HG03025 (cell line): ENCODE measurements around the gene BATF.

ENCODE experiments used
- ATAC-seq: cut with Tn5 transposase; IDR thresholded peaks from one replicate; pipeline ENCODE4 v1.9.1; 2021; ENCODE audit warnings: mild to moderate bottlenecking, moderate library complexity; ENCODE audit not compliant: unreplicated experiment, low FRiP score

Gene BATF

GRCh38 chr14:75531660-75532317, 9.5 kb downstream of the BATF start:
- no peak for ATAC-seq

- no peak for ATAC-seq
These were observed 11.7 kb downstream of the BATF start for GRCh38 chr14:75533791-75534555.

GRCh38 chr14:75535164-75535898, 13.1 kb downstream of the BATF start:
- no peak for ATAC-seq

GRCh38 chr14:75537071-75537470, 14.8 kb downstream of the BATF start:
- no peak for ATAC-seq

- no peak for ATAC-seq
These were observed 16.9 kb downstream of the BATF start for GRCh38 chr14:75539162-75539560.

GRCh38 chr14:75539561-75540478, 17.6 kb downstream of the BATF start:
- ATAC-seq, result peak; percentile 50

- no peak for ATAC-seq
These were observed 18.2 kb downstream of the BATF start for GRCh38 chr14:75540479-75540851.

GRCh38 chr14:75542588-75543091, 20.4 kb downstream of the BATF start:
- no peak for ATAC-seq

- ATAC-seq, result no peak
These were observed 21.0 kb downstream of the BATF start for GRCh38 chr14:75543253-75543652.

- ATAC-seq, result no peak
These were observed 21.5 kb downstream of the BATF start for GRCh38 chr14:75543786-75544185.

GRCh38 chr14:75545907-75546306, 23.6 kb downstream of the BATF start:
- no peak for ATAC-seq

- no peak for ATAC-seq
These were observed 25.4 kb downstream of the BATF start for GRCh38 chr14:75547552-75548250.

GRCh38 chr14:75548544-75548943, 26.3 kb downstream of the BATF start:
- ATAC-seq, result no peak

- no peak for ATAC-seq
These were observed 26.9 kb downstream of the BATF start for GRCh38 chr14:75549169-75549568.

- no peak for ATAC-seq
These were observed 28.8 kb downstream of the BATF start for GRCh38 chr14:75551021-75551420.

- no peak for ATAC-seq
These were observed 30.9 kb downstream of the BATF start for GRCh38 chr14:75553157-75553556.

- ATAC-seq, result no peak
These were observed 31.6 kb downstream of the BATF start for GRCh38 chr14:75553761-75554364.

- no peak for ATAC-seq
These were observed 32.2 kb downstream of the BATF start for GRCh38 chr14:75554482-75554881.

- ATAC-seq, result no peak
These were observed 36.2 kb downstream of the BATF start for GRCh38 chr14:75558440-75558839.
